Measurements from ENCODE around the gene CAMK1D.
"Not testable (repeated sequence)": the region's sequence is repeated elsewhere in the genome, so short reads cannot be mapped to it uniquely, and the experiment has no call there.

Gene CAMK1D

DNA sequence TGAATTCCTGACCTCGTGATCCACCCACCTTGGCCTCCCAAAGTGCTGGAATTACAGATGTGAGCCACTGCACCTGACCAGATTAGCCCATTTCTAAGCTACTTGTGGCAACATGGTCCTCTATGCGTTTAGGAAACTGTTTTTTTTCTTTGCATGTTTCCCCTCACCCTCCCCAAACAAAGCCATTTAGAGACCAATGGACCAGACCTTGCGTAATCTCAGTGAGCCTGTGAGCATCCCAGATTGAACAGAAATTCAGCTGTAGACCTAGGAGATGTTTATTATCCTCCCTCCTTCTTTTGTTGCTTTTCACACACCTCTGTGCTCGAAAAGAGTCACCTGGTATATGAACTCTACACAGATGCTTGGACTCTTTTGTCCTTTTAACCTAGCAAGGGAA, 28.5 kb upstream of the CAMK1D start:
- in situ Hi-C loops (cut with HindIII; ENCODE audit: low sequenced_read_pairs): no loop called here
- DNase-seq (ENCODE audit: low read depth, low spot score): no peak
- TF ChIP-seq, protein P1, sequence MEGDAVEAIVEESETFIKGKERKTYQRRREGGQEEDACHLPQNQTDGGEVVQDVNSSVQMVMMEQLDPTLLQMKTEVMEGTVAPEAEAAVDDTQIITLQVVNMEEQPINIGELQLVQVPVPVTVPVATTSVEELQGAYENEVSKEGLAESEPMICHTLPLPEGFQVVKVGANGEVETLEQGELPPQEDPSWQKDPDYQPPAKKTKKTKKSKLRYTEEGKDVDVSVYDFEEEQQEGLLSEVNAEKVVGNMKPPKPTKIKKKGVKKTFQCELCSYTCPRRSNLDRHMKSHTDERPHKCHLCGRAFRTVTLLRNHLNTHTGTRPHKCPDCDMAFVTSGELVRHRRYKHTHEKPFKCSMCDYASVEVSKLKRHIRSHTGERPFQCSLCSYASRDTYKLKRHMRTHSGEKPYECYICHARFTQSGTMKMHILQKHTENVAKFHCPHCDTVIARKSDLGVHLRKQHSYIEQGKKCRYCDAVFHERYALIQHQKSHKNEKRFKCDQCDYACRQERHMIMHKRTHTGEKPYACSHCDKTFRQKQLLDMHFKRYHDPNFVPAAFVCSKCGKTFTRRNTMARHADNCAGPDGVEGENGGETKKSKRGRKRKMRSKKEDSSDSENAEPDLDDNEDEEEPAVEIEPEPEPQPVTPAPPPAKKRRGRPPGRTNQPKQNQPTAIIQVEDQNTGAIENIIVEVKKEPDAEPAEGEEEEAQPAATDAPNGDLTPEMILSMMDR (IDR thresholded peaks at IDR 0.05; ENCODE audit: low read depth, low read length): no peak
- no peak overlapping the region for H3K4me3 ChIP-seq (ENCODE audit: low read depth, low read length)

DNA sequence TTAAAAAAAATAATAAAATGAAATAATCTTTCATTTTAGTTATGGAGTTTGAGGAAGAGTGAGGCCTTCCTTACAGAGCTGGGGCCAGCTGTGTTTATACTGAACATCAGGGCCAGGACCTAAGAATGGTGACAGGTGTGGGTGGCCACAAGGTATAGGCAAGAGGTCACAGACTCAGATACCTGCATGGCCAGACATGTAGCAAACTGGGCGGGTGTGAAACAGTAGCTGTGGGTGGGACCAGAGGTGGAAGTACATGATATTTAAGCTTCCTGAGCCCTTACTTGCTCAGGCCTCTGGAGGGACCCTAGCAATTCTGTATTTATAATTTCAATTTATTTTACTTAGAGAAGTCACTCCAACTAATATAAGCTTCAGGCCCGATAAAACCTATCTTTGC, 27.7 kb upstream of the CAMK1D start:
- in situ Hi-C loops (cut with HindIII; ENCODE audit: low sequenced_read_pairs): no loop called here
- DNase-seq (ENCODE audit: low read depth, low spot score): no peak

DNA sequence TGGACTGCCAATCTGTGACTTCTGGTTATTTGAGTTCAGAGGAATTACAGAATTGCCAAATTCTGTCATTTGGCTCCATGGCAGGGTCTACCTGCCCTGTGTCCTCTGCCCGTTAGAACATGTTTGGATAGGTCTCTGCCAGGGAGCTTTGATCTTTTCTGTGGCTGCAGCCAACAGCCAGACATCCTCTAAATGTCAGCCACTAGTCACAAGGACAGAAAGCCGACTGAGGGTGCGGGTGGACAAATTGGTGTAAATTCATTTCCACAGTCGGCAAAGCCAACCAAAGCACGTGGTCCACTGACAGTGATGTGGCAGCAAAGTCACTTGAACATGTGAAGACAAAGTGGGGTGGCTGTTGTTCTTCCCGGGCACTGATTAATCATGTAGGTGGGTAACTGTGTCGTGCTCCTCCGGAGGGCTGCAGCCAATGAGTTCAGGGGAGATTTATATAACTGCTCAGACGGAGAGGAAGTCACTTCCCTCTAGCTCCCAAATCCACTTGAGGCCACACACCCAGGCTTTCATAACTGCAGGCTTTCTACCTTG, 26.7 kb upstream of the CAMK1D start:
- H3K4me3 ChIP-seq (ENCODE audit: low read depth, low read length): no peak overlapping the region
- no peak for DNase-seq (ENCODE audit: low read depth, low spot score)
- TF ChIP-seq, protein P1 (IDR thresholded peaks at IDR 0.05; ENCODE audit: low read depth, low read length): no peak
- in situ Hi-C loops (cut with HindIII; ENCODE audit: low sequenced_read_pairs): no loop called here

More for the DNA sequence above, 27.7 kb upstream of the CAMK1D start:
- TF ChIP-seq, protein P1 (IDR thresholded peaks at IDR 0.05; ENCODE audit: low read depth, low read length): no peak
- H3K4me3 ChIP-seq (ENCODE audit: low read depth, low read length): no peak overlapping the region

DNA sequence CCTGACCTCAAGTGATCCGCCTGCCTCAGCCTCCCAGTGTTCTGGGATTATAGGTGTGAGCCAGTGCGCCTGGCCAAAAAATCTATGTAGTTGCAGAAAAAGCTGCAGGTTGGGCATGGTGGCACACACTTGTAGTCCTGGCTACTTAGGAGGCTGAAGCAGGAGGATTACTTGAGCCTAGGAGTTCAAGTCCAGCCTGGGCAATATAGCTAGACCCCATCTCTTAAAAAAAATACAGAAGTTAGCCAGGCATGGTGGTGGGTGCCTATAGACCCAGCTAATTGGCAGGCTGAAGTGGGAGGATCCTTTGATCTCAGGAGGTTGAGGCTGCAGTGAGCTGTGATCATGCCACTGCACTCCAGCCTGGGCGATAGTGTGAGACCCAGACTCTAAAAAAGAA, 24.8 kb upstream of the CAMK1D start:
- H3K4me3 ChIP-seq (ENCODE audit: low read depth, low read length): no peak overlapping the region
- in situ Hi-C loops (cut with HindIII; ENCODE audit: low sequenced_read_pairs): no loop called here
- no peak for DNase-seq (ENCODE audit: low read depth, low spot score)

DNA sequence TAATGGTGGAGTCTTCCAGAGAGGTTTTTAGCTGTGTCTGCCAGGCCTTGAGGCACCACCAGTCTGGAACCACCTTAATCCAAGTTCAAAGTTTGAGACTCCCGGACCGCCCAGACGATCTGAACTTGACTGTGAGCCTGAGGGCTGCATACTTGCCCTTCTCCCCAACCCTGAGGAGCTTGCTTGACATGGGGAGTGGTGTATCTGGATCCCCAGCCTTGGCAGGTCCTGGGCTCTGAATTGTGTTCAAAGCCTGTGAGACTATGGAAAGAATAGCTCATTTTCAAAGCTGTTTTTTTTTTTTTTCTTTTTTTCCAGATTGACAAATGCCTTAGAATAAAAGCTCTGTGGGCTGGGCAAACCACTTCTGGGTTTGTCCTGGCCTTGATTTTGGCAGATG, 22.3 kb upstream of the CAMK1D start:
- no peak for DNase-seq (ENCODE audit: low read depth, low spot score)
- TF ChIP-seq, protein P1 (IDR thresholded peaks at IDR 0.05; ENCODE audit: low read depth, low read length): no peak
- no peak overlapping the region for H3K4me3 ChIP-seq (ENCODE audit: low read depth, low read length)
- in situ Hi-C loops (cut with HindIII; ENCODE audit: low sequenced_read_pairs): no loop called here

More for the DNA sequence above, 24.8 kb upstream of the CAMK1D start:
- TF ChIP-seq, protein P1 (IDR thresholded peaks at IDR 0.05; ENCODE audit: low read depth, low read length): no peak

DNA sequence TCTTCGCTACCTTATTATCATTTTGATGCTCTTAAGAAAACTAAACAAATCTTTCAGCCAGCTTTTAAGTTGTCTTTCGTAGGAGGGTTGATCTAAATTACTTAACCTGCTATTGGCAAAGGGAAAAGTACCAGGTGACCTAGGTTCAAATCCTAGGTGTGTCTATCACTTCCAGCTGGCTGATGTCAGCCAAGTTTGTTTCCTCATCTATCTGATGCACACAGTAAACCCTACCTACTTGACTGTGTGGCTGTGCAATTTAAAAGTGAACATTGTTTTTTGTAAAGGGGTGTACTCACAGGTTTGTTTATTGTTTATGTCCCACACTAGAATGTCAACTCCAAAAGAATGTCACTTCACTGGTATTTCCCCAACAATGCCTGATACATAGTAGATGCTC, 21.9 kb upstream of the CAMK1D start:
- no peak for DNase-seq (ENCODE audit: low read depth, low spot score)
- H3K4me3 ChIP-seq (ENCODE audit: low read depth, low read length): no peak overlapping the region
- in situ Hi-C loops (cut with HindIII; ENCODE audit: low sequenced_read_pairs): no loop called here
- TF ChIP-seq, protein P1 (IDR thresholded peaks at IDR 0.05; ENCODE audit: low read depth, low read length): no peak

DNA sequence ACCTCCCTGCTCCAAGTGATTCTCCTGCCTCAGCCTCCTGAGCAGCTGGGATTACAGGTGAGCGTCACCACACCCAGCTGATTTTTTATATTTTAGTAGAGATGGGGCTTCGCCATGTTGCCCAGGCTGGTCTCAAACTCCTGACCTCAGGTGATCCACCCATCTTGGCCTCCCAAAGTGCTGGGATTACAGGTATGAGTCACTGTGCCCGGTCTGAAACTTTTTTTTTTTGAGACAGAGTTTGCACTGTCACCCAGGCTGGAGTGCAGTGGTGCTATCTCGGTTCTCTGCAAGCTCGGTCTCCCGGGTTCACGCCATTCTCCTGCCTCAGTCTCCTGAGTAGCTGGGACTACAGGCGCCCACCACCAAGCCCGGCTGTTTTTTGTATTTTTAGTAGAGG, 21.0 kb upstream of the CAMK1D start:
- DNase-seq (ENCODE audit: low read depth, low spot score); H3K4me3 ChIP-seq (ENCODE audit: low read depth, low read length); in situ Hi-C loops (cut with HindIII; ENCODE audit: low sequenced_read_pairs): not testable (repeated sequence)

Measured in astrocyte of the spinal cord (primary cell).